ENCODE data around the gene MORN1.

MORN1 gene

GRCh38 chr1:2279817-2280216 is 111.5 kb downstream of the MORN1 start:
- Histone ChIP-seq H2AFZ (ENCODE audit: low read depth, low read length) (no peak overlapping the region), H3K4me1 (ENCODE audit: insufficient read depth, low read length) (peaks cover 19% of the 10 kb centered on the region), H3K27me3 (ENCODE audit: insufficient read depth, low read length) (no peaks in the 10 kb centered on the region), H3K9me3 (ENCODE audit: low read length) (peaks cover 7% of the 10 kb centered on the region), H3K36me3 (ENCODE audit: insufficient read depth, low read length) (peaks cover 21% of the 10 kb centered on the region), H3K4me3 (ENCODE audit: low read length) (no peak overlapping the region)

- Histone ChIP-seq H3K27me3 (ENCODE audit: insufficient read depth, low read length) (no peaks in the 10 kb centered on the region), H3K9me3 (ENCODE audit: low read length) (peaks cover 7% of the 10 kb centered on the region), H3K4me3 (ENCODE audit: low read length) (no peak overlapping the region), H3K36me3 (ENCODE audit: insufficient read depth, low read length) (peaks cover 18% of the 10 kb centered on the region), H3K4me1 (ENCODE audit: insufficient read depth, low read length) (peaks cover 19% of the 10 kb centered on the region), H2AFZ (ENCODE audit: low read depth, low read length) (no peak overlapping the region)
Observed at GRCh38 chr1:2279210-2279639, 112.1 kb downstream of the MORN1 start.

DNA sequence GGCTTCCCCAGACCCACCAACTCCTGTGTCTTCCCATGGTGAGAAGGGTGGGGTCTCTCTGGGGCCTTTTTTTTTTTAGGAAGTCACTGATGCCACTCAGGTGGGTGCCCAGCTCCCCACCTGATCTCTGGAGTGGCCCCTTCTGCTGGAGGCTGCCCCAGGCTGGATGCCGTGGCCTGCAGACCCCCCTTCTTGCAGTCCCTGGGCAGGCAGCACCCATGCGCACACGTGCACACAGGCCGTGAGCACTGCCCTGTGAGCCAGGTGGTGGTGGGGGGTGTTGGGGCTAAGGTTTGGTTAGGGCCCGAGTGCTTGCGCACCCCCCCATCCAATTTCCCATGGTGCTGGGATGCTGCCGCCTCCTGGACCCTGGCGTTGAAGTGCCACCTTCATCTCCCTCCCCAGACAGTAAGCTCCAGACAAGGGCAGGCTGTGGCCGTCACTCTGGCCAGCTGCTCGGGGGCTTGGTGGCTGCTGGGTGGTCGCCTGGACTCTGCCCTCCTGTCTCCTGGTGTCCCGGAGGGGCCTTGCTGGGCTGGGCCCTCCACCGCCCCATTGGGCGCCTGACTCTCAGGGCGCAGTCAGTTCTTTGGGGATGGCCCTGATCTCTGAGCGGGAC is 112.7 kb downstream of the MORN1 start:
- peaks cover 20% of the 10 kb centered on the region for H3K4me1 ChIP-seq (ENCODE audit: insufficient read depth, low read length)
- H2AFZ ChIP-seq (ENCODE audit: low read depth, low read length), result no peak overlapping the region
- peaks cover 7% of the 10 kb centered on the region for H3K9me3 ChIP-seq (ENCODE audit: low read length)
- H3K36me3 ChIP-seq (ENCODE audit: insufficient read depth, low read length), result peaks cover 18% of the 10 kb centered on the region
- no peaks in the 10 kb centered on the region for H3K27me3 ChIP-seq (ENCODE audit: insufficient read depth, low read length)
- H3K4me3 ChIP-seq (ENCODE audit: low read length), result no peak overlapping the region

GRCh38 chr1:2277741-2278488 is 113.4 kb downstream of the MORN1 start:
- Histone ChIP-seq H3K4me1 (ENCODE audit: insufficient read depth, low read length) (peaks cover 28% of the 10 kb centered on the region), H3K9me3 (ENCODE audit: low read length) (peaks cover 7% of the 10 kb centered on the region), H2AFZ (ENCODE audit: low read depth, low read length) (no peak overlapping the region), H3K27me3 (ENCODE audit: insufficient read depth, low read length) (no peaks in the 10 kb centered on the region), H3K36me3 (ENCODE audit: insufficient read depth, low read length) (peaks cover 14% of the 10 kb centered on the region), H3K4me3 (ENCODE audit: low read length) (no peak overlapping the region)

- peaks cover 37% of the 10 kb centered on the region for H3K4me1 ChIP-seq (ENCODE audit: insufficient read depth, low read length)
- peaks cover 7% of the 10 kb centered on the region for H3K9me3 ChIP-seq (ENCODE audit: low read length)
- H3K4me3 ChIP-seq (ENCODE audit: low read length), result no peak overlapping the region
Observed at GRCh38 chr1:2276803-2277580, 114.4 kb downstream of the MORN1 start.

GRCh38 chr1:2275796-2276536 is 115.4 kb downstream of the MORN1 start:
- H3K4me1 ChIP-seq (ENCODE audit: insufficient read depth, low read length), result peaks cover 47% of the 10 kb centered on the region
- peaks cover 8% of the 10 kb centered on the region for H3K36me3 ChIP-seq (ENCODE audit: insufficient read depth, low read length)
- peaks cover 7% of the 10 kb centered on the region for H3K9me3 ChIP-seq (ENCODE audit: low read length)
- H3K4me3 ChIP-seq (ENCODE audit: low read length), result no peak overlapping the region
- no peak overlapping the region for H2AFZ ChIP-seq (ENCODE audit: low read depth, low read length)
- H3K27me3 ChIP-seq (ENCODE audit: insufficient read depth, low read length), result no peaks in the 10 kb centered on the region

More at GRCh38 chr1:2276803-2277580, 114.4 kb downstream of the MORN1 start:
- H2AFZ ChIP-seq (ENCODE audit: low read depth, low read length), result no peak overlapping the region
- H3K27me3 ChIP-seq (ENCODE audit: insufficient read depth, low read length), result no peaks in the 10 kb centered on the region
- H3K36me3 ChIP-seq (ENCODE audit: insufficient read depth, low read length), result peaks cover 8% of the 10 kb centered on the region

DNA sequence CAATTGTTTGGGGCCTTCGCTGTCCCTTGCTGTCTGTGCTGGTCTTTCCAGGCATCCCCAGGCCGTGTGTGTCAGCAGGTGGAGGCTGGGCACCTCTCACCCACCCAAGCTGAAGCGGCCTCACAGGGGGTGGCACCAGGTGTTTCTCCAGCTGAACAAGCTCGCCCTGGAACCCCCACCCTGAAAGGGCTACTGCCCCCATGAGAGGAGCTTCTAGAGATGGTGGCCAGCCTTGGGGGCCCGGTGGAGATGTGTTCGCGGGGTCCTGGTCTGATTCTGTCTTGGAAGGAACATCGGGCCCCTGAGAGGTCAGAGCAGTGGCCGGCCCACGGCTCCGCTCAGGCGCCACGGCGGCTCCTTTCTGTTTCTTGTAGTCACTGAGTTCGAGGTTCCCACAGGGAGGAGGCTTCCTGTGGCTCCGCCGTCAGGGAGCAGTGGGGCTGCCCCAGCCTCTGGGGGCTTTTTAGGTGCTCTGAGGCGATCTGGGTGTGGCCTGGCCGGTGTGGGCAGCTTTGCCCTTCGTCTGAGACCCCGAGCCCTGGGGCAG is 116.4 kb downstream of the MORN1 start:
- Histone ChIP-seq H3K27me3 (ENCODE audit: insufficient read depth, low read length) (no peaks in the 10 kb centered on the region), H3K9me3 (ENCODE audit: low read length) (peaks cover 7% of the 10 kb centered on the region), H3K36me3 (ENCODE audit: insufficient read depth, low read length) (peaks cover 8% of the 10 kb centered on the region), H3K4me1 (ENCODE audit: insufficient read depth, low read length) (peaks cover 57% of the 10 kb centered on the region), H3K4me3 (ENCODE audit: low read length) (no peak overlapping the region), H2AFZ (ENCODE audit: low read depth, low read length) (no peak overlapping the region)

DNA sequence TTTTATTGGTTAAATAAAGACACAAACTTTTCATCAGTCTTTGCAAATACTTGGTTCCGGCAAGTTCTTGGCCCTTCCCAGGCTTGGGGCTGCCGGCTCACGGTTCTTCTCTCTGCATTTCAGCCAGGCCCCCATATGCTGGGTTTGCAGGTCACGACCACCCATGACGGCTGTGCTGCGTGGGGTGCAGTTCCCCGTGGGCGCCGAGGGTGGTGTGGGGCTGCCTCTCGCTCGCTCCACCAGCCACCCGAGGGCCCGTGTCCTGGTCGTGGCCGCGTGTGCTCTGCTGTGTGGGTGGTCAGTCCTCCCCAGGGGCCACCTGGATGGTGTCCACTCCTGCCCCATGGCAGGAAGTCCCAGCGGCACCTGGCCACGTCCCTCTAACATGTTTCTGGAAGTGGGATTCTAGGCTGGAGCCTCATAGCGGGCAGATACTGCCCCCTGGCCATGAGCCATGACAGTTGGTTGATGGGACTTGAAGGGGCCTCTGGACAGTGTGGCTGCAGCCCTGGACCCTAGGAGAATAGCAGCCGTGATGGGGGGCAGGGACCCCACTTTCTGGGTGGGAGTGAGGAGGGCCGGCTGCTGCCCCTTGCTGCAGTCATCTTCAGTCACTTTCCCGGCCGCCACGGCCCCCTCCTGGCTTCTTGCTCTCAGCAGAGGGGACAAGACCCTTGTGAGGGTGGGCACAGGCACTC is 117.0 kb downstream of the MORN1 start:
- no peak overlapping the region for H3K4me3 ChIP-seq (ENCODE audit: low read length)
- no peak overlapping the region for H2AFZ ChIP-seq (ENCODE audit: low read depth, low read length)
- peaks cover 3% of the 10 kb centered on the region for H3K9me3 ChIP-seq (ENCODE audit: low read length)
- peaks cover 5% of the 10 kb centered on the region for H3K36me3 ChIP-seq (ENCODE audit: insufficient read depth, low read length)
- no peaks in the 10 kb centered on the region for H3K27me3 ChIP-seq (ENCODE audit: insufficient read depth, low read length)
- H3K4me1 ChIP-seq (ENCODE audit: insufficient read depth, low read length), result peaks cover 59% of the 10 kb centered on the region

GRCh38 chr1:2273401-2274090 is 117.8 kb downstream of the MORN1 start:
- Histone ChIP-seq H3K27me3 (ENCODE audit: insufficient read depth, low read length) (no peaks in the 10 kb centered on the region), H3K4me1 (ENCODE audit: insufficient read depth, low read length) (peaks cover 53% of the 10 kb centered on the region), H3K9me3 (ENCODE audit: low read length) (peaks cover 3% of the 10 kb centered on the region), H3K36me3 (ENCODE audit: insufficient read depth, low read length) (peaks cover 5% of the 10 kb centered on the region), H3K4me3 (ENCODE audit: low read length) (no peak overlapping the region), H2AFZ (ENCODE audit: low read depth, low read length) (no peak overlapping the region)

DNA sequence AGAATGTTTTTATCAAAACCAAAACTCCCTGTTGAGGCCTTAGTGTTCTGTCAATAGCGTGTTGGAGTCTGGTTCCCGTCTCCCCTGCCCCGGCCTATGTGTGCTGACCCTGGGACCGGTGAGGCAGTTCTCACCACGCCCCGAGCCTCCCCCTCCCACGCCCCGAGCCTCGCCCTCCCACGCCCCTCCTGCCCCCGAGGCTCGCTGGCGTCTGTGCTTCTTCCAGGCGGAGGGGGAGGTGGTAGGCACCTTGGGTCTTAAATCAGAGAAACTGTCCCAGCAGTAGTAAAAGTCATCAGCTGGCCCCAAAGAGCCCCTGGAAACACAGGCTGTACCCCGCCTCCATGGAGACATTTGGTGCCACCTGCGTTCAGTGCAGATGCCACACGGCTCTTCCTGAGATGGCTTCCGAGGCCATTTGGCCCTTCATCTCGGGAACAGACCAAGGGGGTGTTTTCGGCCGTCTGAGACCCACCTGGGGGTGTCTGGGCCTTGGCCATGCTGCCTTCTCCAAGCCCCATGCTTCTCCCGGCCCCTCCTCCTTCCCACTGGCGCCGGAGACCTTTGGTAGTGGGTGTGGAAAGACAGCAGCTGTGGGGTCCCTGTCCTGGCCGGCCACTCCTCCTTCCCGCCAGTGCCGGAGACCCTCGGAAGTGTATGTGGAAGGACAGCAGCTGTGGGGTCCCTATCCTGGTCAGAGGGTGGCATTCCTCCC is 118.5 kb downstream of the MORN1 start:
- Histone ChIP-seq H3K4me3 (ENCODE audit: low read length) (no peak overlapping the region), H3K4me1 (ENCODE audit: insufficient read depth, low read length) (peaks cover 53% of the 10 kb centered on the region), H3K36me3 (ENCODE audit: insufficient read depth, low read length) (peaks cover 5% of the 10 kb centered on the region), H3K9me3 (ENCODE audit: low read length) (peaks cover 3% of the 10 kb centered on the region), H3K27me3 (ENCODE audit: insufficient read depth, low read length) (no peaks in the 10 kb centered on the region), H2AFZ (ENCODE audit: low read depth, low read length) (no peak overlapping the region)

GRCh38 chr1:2271841-2272655 is 119.3 kb downstream of the MORN1 start:
- no peaks in the 10 kb centered on the region for H3K36me3 ChIP-seq (ENCODE audit: insufficient read depth, low read length)
- H3K27me3 ChIP-seq (ENCODE audit: insufficient read depth, low read length), result no peaks in the 10 kb centered on the region
- no peaks in the 10 kb centered on the region for H3K9me3 ChIP-seq (ENCODE audit: low read length)
- H2AFZ ChIP-seq (ENCODE audit: low read depth, low read length), result no peak overlapping the region
- peaks cover 54% of the 10 kb centered on the region for H3K4me1 ChIP-seq (ENCODE audit: insufficient read depth, low read length)
- no peak overlapping the region for H3K4me3 ChIP-seq (ENCODE audit: low read length)
